H1 (cell line): ENCODE measurements around the gene LIMA1. TPM values are rescaled to one million over a fixed set of nuclear protein-coding genes. Genes with fewer than 3 reads are reported as not detected.

Experiments used
- CTCF ChIA-PET: fragments of 300-600 bp; sonication (Branson Sonifier 250); formaldehyde crosslinking; loops from one replicate; lab custom pipeline; 2021; ENCODE audit not compliant: partially characterized antibody; lab: Charles Lee
- POLR2A ChIA-PET: fragments of 300-600 bp; sonication (Branson Sonifier 250); formaldehyde crosslinking; loops from one replicate; lab custom pipeline; 2021; ENCODE audit warnings: inconsistent platforms; ENCODE audit not compliant: partially characterized antibody; lab: Charles Lee
- DNase-seq, 2 experiments: peaks; one replicate each; pipeline versions ENCODE4 v3.0.0 to v3.0.0-alpha.2; 2010 to 2022; ENCODE audit warnings: low spot score in 2 of 2, low read depth in 1 of 2, mixed read lengths in 1 of 2
- FAIRE-seq: peaks from 2 replicates; lab custom pipeline; 2011; peaks lifted over from hg19 to GRCh38; lab: Jason Lieb, UNC
- H2AFZ ChIP-seq: 2 replicates; pipeline ENCODE4 v1.8.1; 2012; ENCODE audit warnings: low read length, inconsistent platforms
- H2AK5ac ChIP-seq: 2 replicates; pipeline ENCODE4 v1.6.1; 2013; ENCODE audit warnings: low read depth, low read length
- H2BK120ac ChIP-seq: replicated peaks from 2 replicates; pipeline ENCODE3; 2013; ENCODE audit warnings: low read depth, low read length, inconsistent platforms
- H2BK12ac ChIP-seq: 2 replicates; pipeline ENCODE4 v1.6.1; 2013; ENCODE audit warnings: low read depth, low read length
- H2BK15ac ChIP-seq: 2 replicates; pipeline ENCODE4 v1.6.1; 2013; ENCODE audit warnings: low read length
- H2BK20ac ChIP-seq: 2 replicates; pipeline ENCODE4 v1.6.1; 2013; ENCODE audit warnings: low read length
- H2BK5ac ChIP-seq: 2 replicates; pipeline ENCODE4 v1.6.1; 2013; ENCODE audit warnings: low read depth, low read length
- H3K14ac ChIP-seq: 2 replicates; pipeline ENCODE4 v1.6.1; 2013; ENCODE audit warnings: inconsistent platforms; ENCODE audit not compliant: insufficient read length
- H3K18ac ChIP-seq: 2 replicates; pipeline ENCODE4 v1.6.1; 2013; ENCODE audit warnings: low read length; ENCODE audit errors: extremely low read depth
- H3K23ac ChIP-seq: 2 replicates; pipeline ENCODE4 v1.6.1; 2013; ENCODE audit warnings: inconsistent platforms; ENCODE audit not compliant: insufficient read length
- H3K23me2 ChIP-seq: 2 replicates; pipeline ENCODE4 v1.6.1; 2013; ENCODE audit warnings: low read depth, low read length
- H3K27ac ChIP-seq: 2 replicates; pipeline ENCODE4 v1.6.1; 2011; ENCODE audit warnings: low read depth, low read length, inconsistent platforms
- H3K27me3 ChIP-seq, 4 experiments: replicated peaks in 1 of 4; 1 replicate in 1 of 4; 2 replicates in 3 of 4; pipeline versions ENCODE4 v1.6.1 to v1.8.1; 2011 to 2013; ENCODE audit warnings: low read length in 3 of 4, mild to moderate bottlenecking in 3 of 4, inconsistent platforms in 2 of 4, mixed read lengths in 2 of 4, moderate library complexity in 1 of 4; ENCODE audit not compliant: control insufficient read depth in 3 of 4, insufficient read depth in 3 of 4; ENCODE audit errors: extremely low read depth in 1 of 4
- H3K36me3 ChIP-seq, 4 experiments: 2 replicates each; pipeline versions ENCODE4 v1.6.1 to v1.8.1; 2011 to 2013; ENCODE audit warnings: mild to moderate bottlenecking in 4 of 4, low read length in 3 of 4, moderate library complexity in 2 of 4, control low read depth in 1 of 4, inconsistent platforms in 1 of 4; ENCODE audit not compliant: insufficient read depth in 4 of 4, control insufficient read depth in 2 of 4
- H3K4ac ChIP-seq: replicated peaks from 2 replicates; pipeline ENCODE3; 2013; ENCODE audit warnings: low read length, low read depth, mixed read lengths, inconsistent platforms; ENCODE audit not compliant: insufficient read length
- H3K4me1 ChIP-seq, 4 experiments: replicated peaks in 1 of 4; 1 replicate in 1 of 4; 2 replicates in 3 of 4; pipeline versions ENCODE4 v1.6.1 to v1.8.1; 2011 to 2013; ENCODE audit warnings: low read length in 3 of 4, inconsistent platforms in 2 of 4, mixed read lengths in 1 of 4; ENCODE audit not compliant: insufficient read depth in 4 of 4, control insufficient read depth in 3 of 4
- H3K4me2 ChIP-seq, 2 experiments: 2 replicates each; pipeline versions ENCODE4 v1.6.1 to v1.8.1; 2011 to 2013; ENCODE audit warnings: low read depth in 2 of 2, low read length in 2 of 2, control low read depth in 1 of 2, inconsistent platforms in 1 of 2, mild to moderate bottlenecking in 1 of 2; ENCODE audit not compliant: insufficient read depth in 1 of 2
- H3K4me3 ChIP-seq, 4 experiments: fragments of 200-600, 300-600 bp in 1 of 4; sonication (generic), shearing (Covaris generic), sonication (Bioruptor Twin) in 1 of 4; 2 replicates each; pipeline versions ENCODE4 v1.5.1 to v1.8.1; 2011 to 2016; ENCODE audit warnings: low read length in 4 of 4, low read depth in 3 of 4, control low read depth in 2 of 4, inconsistent platforms in 2 of 4, mild to moderate bottlenecking in 2 of 4, mixed read lengths in 1 of 4, moderate library complexity in 1 of 4; ENCODE audit not compliant: insufficient read depth in 2 of 4; ENCODE audit errors: extremely low read depth in 1 of 4
- H3K56ac ChIP-seq: replicated peaks from 2 replicates; pipeline ENCODE3; 2013; ENCODE audit warnings: low read depth, mild to moderate bottlenecking, mixed read lengths, low read length, inconsistent platforms; ENCODE audit not compliant: insufficient read length
- H3K79me1 ChIP-seq: 2 replicates; pipeline ENCODE4 v1.6.1; 2013; ENCODE audit warnings: low read depth, low read length, control low read depth
- H3K79me2 ChIP-seq, 2 experiments: 2 replicates each; pipeline versions ENCODE4 v1.6.1 to v1.8.1; 2012 to 2013; ENCODE audit warnings: low read length in 2 of 2, mild to moderate bottlenecking in 2 of 2, inconsistent platforms in 1 of 2; ENCODE audit not compliant: insufficient read depth in 2 of 2, control insufficient read depth in 1 of 2
- H3K9ac ChIP-seq, 4 experiments: replicated peaks in 1 of 4; 1 replicate in 1 of 4; 2 replicates in 3 of 4; pipeline versions ENCODE4 v1.6.1 to v1.8.1; 2011 to 2013; ENCODE audit warnings: low read depth in 3 of 4, low read length in 3 of 4, control low read depth in 2 of 4, mild to moderate bottlenecking in 2 of 4, moderate library complexity in 2 of 4, inconsistent platforms in 1 of 4; ENCODE audit errors: extremely low read depth in 1 of 4
- H3K9me3 ChIP-seq, 2 experiments: 2 replicates each; pipeline versions ENCODE4 v1.6.1 to v1.8.1; 2012 to 2013; ENCODE audit warnings: mild to moderate bottlenecking in 2 of 2, moderate library complexity in 2 of 2, control low read depth in 1 of 2, inconsistent platforms in 1 of 2, low read depth in 1 of 2, low read length in 1 of 2, mixed read lengths in 1 of 2; ENCODE audit not compliant: insufficient read depth in 2 of 2
- H4K20me1 ChIP-seq, 2 experiments: replicated peaks in 1 of 2; 2 replicates each; pipeline versions ENCODE3 to v1.8.1; 2011 to 2013; ENCODE audit warnings: inconsistent platforms in 2 of 2, low read length in 2 of 2, mild to moderate bottlenecking in 1 of 2; ENCODE audit not compliant: insufficient read depth in 2 of 2, control insufficient read depth in 1 of 2
- H4K5ac ChIP-seq: 2 replicates; pipeline ENCODE4 v1.6.1; 2013; ENCODE audit warnings: low read length, low read depth, mixed read lengths, inconsistent platforms; ENCODE audit not compliant: insufficient read length
- H4K8ac ChIP-seq: 2 replicates; pipeline ENCODE4 v1.8.0; 2013; ENCODE audit warnings: mild to moderate bottlenecking, moderate library complexity, low read length, inconsistent platforms; ENCODE audit not compliant: insufficient read depth; ENCODE audit errors: extremely low read depth
- H4K91ac ChIP-seq: replicated peaks from 2 replicates; pipeline ENCODE3; 2013; ENCODE audit warnings: low read length, mixed read lengths, inconsistent platforms; ENCODE audit not compliant: insufficient read length
- CBX8 ChIP-seq: fragments of 300-800, 300-1000 bp; sonication (generic); IDR thresholded peaks from 2 replicates; pipeline ENCODE4 v1.7.1; 2016; ENCODE audit warnings: low read depth, low read length, borderline replicate concordance
- CHD2 ChIP-seq: IDR thresholded peaks from 2 replicates; pipeline ENCODE4 v1.6.1; 2012; ENCODE audit warnings: low read length, improper control_type of control experiment
- EGR1 ChIP-seq: IDR thresholded peaks from 2 replicates; pipeline ENCODE4 v1.6.1; 2011; ENCODE audit warnings: low read depth, low read length, borderline replicate concordance
- KDM4A ChIP-seq: IDR thresholded peaks from one replicate; pipeline ENCODE4 v1.7.1; 2012; ENCODE audit warnings: low read depth, mild to moderate bottlenecking, moderate library complexity, low read length, inconsistent platforms; ENCODE audit not compliant: severe bottlenecking
- KDM5A ChIP-seq: fragments of 200-600 bp; IDR thresholded peaks from 2 replicates; pipeline ENCODE4 v1.7.1; 2012; ENCODE audit warnings: mild to moderate bottlenecking, low read length, inconsistent platforms, mixed read lengths
- RBBP5 ChIP-seq: IDR thresholded peaks from 2 replicates; pipeline ENCODE4 v1.7.1; 2012; ENCODE audit warnings: low read depth, mild to moderate bottlenecking, inconsistent platforms, low read length, moderate library complexity, borderline replicate concordance
- RFX5 ChIP-seq: IDR thresholded peaks from 2 replicates; pipeline ENCODE4 v1.6.1; 2011; ENCODE audit warnings: low read depth, low read length, improper control_type of control experiment, borderline replicate concordance
- SIX5 ChIP-seq: IDR thresholded peaks from 2 replicates; pipeline ENCODE4 v1.6.1; 2011; ENCODE audit warnings: mild to moderate bottlenecking, low read depth, low read length
- SRF ChIP-seq: IDR thresholded peaks from 2 replicates; pipeline ENCODE4 v1.6.1; 2011; ENCODE audit warnings: mild to moderate bottlenecking, low read depth, low read length, moderate library complexity
- WGBS, 2 experiments: shearing (Covaris generic) in 1 of 2; methylation state at CpG; one replicate each; pipeline versions ENCODE4 v1.1.6 to v1.1.7; 2013 to 2015; ENCODE audit warnings: low lambda C conversion rate in 2 of 2, mixed read lengths in 2 of 2, inconsistent platforms in 1 of 2, low coverage in 1 of 2, missing lambda C conversion rate in 1 of 2; ENCODE audit not compliant: insufficient replicate concordance in 2 of 2, insufficient coverage in 1 of 2, insufficient read length in 1 of 2; ENCODE audit errors: extremely low coverage in 1 of 2, missing lambda C conversion rate in 1 of 2; 5-methylcytosine and 5-hydroxymethylcytosine counted together
- polyA plus RNA-seq, 7 experiments: library from polyadenylated mRNA; depleted of rRNA in 3 of 7; stranded (reverse) in 5 of 7; unstranded in 2 of 7; fragments of >200 nt in 5 of 7; fragments of 200-250 nt in 2 of 7; gene quantifications; 1 replicate in 5 of 7; 2 replicates in 1 of 7; 4 replicates in 1 of 7; pipeline versions ENCODE4 v1.2.1 to v1.2.3, GENCODE V29; 2011 to 2013; ENCODE audit warnings: missing spikeins in 2 of 7, mixed read lengths in 2 of 7
- total RNA-seq: library from RNA; stranded (reverse); fragmentation: NEBNext Ultra II Directional; extraction: Animal tissue kit (Norgen Biotek cat#: 25700); gene quantifications from 2 replicates; pipeline ENCODE4 v1.2.1, GENCODE V29; 2021
- TF ChIP-seq, protein P1 (sequence below), 3 experiments: IDR thresholded peaks; 1 replicate in 2 of 3; 2 replicates in 1 of 3; pipeline versions ENCODE4 v1.5.1 to v1.6.1; 2011; ENCODE audit warnings: low read length in 3 of 3, mild to moderate bottlenecking in 3 of 3, inconsistent platforms in 2 of 3, low read depth in 1 of 3, moderate library complexity in 1 of 3; ENCODE audit not compliant: insufficient read depth in 1 of 3; ENCODE audit errors: control extremely low read depth in 1 of 3

Gene LIMA1
- total and polyA plus RNA-seq, 2 of the 8 experiments (the other 6 are each of a cell fraction or from before 2014, with no cell fraction given), result 12.7 to 47.6 TPM

DNA sequence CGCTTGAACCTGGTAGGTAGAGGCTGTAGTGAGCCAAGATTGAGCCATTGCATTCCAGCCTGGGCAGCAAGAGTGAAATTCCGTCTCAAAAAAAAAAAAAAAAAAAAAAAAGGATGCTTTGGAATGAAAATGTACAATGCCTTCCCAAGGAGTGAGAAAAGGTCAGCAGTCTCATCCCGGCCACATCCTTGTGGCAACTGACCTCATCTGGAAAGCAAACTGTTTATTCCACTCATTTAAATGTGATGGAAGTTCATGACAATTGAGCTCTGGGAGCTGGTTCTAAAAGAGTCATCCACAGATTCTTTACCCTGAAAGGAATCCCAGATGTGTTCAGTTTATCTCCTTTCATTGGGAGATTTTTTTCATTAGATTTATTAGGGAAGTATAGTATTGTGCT lies 19.4 kb upstream of the LIMA1 start:
- no peak overlapping the region for H2BK5ac ChIP-seq
- no peak overlapping the region for H3K18ac ChIP-seq
- H4K91ac ChIP-seq, result no peak overlapping the region
- H3K4me2 ChIP-seq, result no peak overlapping the region
- no peak for FAIRE-seq
- no peaks in the 10 kb centered on the region for H4K20me1 ChIP-seq
- H2BK20ac ChIP-seq, result no peak overlapping the region
- no peak overlapping the region for H2AK5ac ChIP-seq
- no peak overlapping the region for H3K4me3 ChIP-seq
- H3K36me3 ChIP-seq, result no peaks in the 10 kb centered on the region
- 93% methylated on average over 2 of the region's 3 CpGs; no CpG with 5 or more reads in 1 of the 2 experiments for WGBS, 2 experiments
- no peaks in the 10 kb centered on the region for H3K23me2 ChIP-seq
- no peak overlapping the region for H3K4ac ChIP-seq
- H2AFZ ChIP-seq, result no peak overlapping the region
- H3K56ac ChIP-seq, result no peak overlapping the region
- H3K79me2 ChIP-seq, result no peaks in the 10 kb centered on the region
- no peak overlapping the region for H3K27ac ChIP-seq
- H3K27me3 ChIP-seq, result no peaks in the 10 kb centered on the region
- no peaks in the 10 kb centered on the region for H3K9me3 ChIP-seq
- H2BK15ac ChIP-seq, result no peak overlapping the region
- no peaks in the 10 kb centered on the region for H3K79me1 ChIP-seq
- peaks cover 0 to 3% (median 0%) of the 10 kb centered on the region in 4 experiments; a peak in 1 of 7 replicates for H3K4me1 ChIP-seq
- no peak overlapping the region for H2BK12ac ChIP-seq
- ChIA-PET POLR2A (no interaction called here), CTCF (interaction anchor here (0.7 to 1.5 kb wide), 3 partner anchors 26 to 218 kb away, joined by 3 to 4 read pairs (median 3); no protein-coding TSS in a partner anchor)
- no peak overlapping the region for H3K23ac ChIP-seq
- H4K5ac ChIP-seq, result no peak overlapping the region
- H3K14ac ChIP-seq, result no peak overlapping the region
- no peak overlapping the region for H3K9ac ChIP-seq
- no peak overlapping the region for H4K8ac ChIP-seq
- no peak overlapping the region for H2BK120ac ChIP-seq
- DNase-seq, result no peak
- no peak for TF ChIP-seq EGR1
- TF ChIP-seq RBBP5, result no peak
- TF ChIP-seq KDM5A, result no peak
- no peak for TF ChIP-seq KDM4A
- no peak for TF ChIP-seq RFX5
- TF ChIP-seq CHD2, result no peak
- no peak for TF ChIP-seq CBX8
- TF ChIP-seq, protein P1, sequence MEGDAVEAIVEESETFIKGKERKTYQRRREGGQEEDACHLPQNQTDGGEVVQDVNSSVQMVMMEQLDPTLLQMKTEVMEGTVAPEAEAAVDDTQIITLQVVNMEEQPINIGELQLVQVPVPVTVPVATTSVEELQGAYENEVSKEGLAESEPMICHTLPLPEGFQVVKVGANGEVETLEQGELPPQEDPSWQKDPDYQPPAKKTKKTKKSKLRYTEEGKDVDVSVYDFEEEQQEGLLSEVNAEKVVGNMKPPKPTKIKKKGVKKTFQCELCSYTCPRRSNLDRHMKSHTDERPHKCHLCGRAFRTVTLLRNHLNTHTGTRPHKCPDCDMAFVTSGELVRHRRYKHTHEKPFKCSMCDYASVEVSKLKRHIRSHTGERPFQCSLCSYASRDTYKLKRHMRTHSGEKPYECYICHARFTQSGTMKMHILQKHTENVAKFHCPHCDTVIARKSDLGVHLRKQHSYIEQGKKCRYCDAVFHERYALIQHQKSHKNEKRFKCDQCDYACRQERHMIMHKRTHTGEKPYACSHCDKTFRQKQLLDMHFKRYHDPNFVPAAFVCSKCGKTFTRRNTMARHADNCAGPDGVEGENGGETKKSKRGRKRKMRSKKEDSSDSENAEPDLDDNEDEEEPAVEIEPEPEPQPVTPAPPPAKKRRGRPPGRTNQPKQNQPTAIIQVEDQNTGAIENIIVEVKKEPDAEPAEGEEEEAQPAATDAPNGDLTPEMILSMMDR (IDR thresholded peaks at IDR 0.05; ENCODE audit: control extremely low read depth in 1 of 3, insufficient read depth in 1 of 3, low read depth in 1 of 3, low read length in 3 of 3), result no peak
- TF ChIP-seq SRF, result no peak
- TF ChIP-seq SIX5, result no peak
